Measurements from ENCODE around the gene NAA50. TPM values are rescaled to one million over a fixed set of nuclear protein-coding genes. Genes with fewer than 3 reads are reported as not detected.
A peak's percentile ranks its signal among the peaks of the same experiment; 100 is the strongest.

The NAA50 gene
- total RNA-seq (2014; rRNA removed; shearing (Covaris generic)), result 217 and 234 TPM in 2 replicates

GRCh38 chr3:113745756-113746547 lies at the start of gene NAA50:
NAA50 (minus strand) TSS chr3:113746249; CDS start chr3:113745949, 300 bp downstream.
- peak; percentile 79 for DNase-seq (ENCODE audit: low spot score)

- no peak for DNase-seq (ENCODE audit: low spot score)
These were observed 49.6 kb upstream of the NAA50 start for GRCh38 chr3:113795693-113796092.

- no peak for DNase-seq (ENCODE audit: low spot score)
These were observed 48.5 kb upstream of the NAA50 start for GRCh38 chr3:113794526-113794925.

- DNase-seq (ENCODE audit: low spot score), result no peak
These were observed 45.3 kb upstream of the NAA50 start for GRCh38 chr3:113791381-113791780.

GRCh38 chr3:113783980-113784379 lies 37.9 kb upstream of the NAA50 start:
- DNase-seq (ENCODE audit: low spot score), result peak; percentile 55

GRCh38 chr3:113783463-113783862 lies 37.4 kb upstream of the NAA50 start:
- peak; percentile 91 for DNase-seq (ENCODE audit: low spot score)

GRCh38 chr3:113776564-113776963 lies 30.5 kb upstream of the NAA50 start:
- DNase-seq (ENCODE audit: low spot score), result no peak

GRCh38 chr3:113775516-113775915 lies 29.5 kb upstream of the NAA50 start:
- no peak for DNase-seq (ENCODE audit: low spot score)

- no peak for DNase-seq (ENCODE audit: low spot score)
These were observed 27.3 kb upstream of the NAA50 start for GRCh38 chr3:113773381-113773780.

- no peak for DNase-seq (ENCODE audit: low spot score)
These were observed 25.9 kb upstream of the NAA50 start for GRCh38 chr3:113771993-113772392.

- peak; percentile 46 for DNase-seq (ENCODE audit: low spot score)
These were observed 23.5 kb upstream of the NAA50 start for GRCh38 chr3:113769551-113769950.

- no peak for DNase-seq (ENCODE audit: low spot score)
These were observed 18.6 kb upstream of the NAA50 start for GRCh38 chr3:113764698-113765097.

GRCh38 chr3:113758389-113759024 lies 12.5 kb upstream of the NAA50 start:
- DNase-seq (ENCODE audit: low spot score), result peak; percentile 76

- no peak for DNase-seq (ENCODE audit: low spot score)
These were observed 8.6 kb upstream of the NAA50 start for GRCh38 chr3:113754494-113755159.

- DNase-seq (ENCODE audit: low spot score), result no peak
These were observed 7.4 kb upstream of the NAA50 start for GRCh38 chr3:113753376-113753985.

GRCh38 chr3:113751141-113751540 lies 5.1 kb upstream of the NAA50 start:
- DNase-seq (ENCODE audit: low spot score), result no peak

- DNase-seq (ENCODE audit: low spot score), result peak; percentile 13
These were observed 1.4 kb upstream of the NAA50 start for GRCh38 chr3:113747283-113748046.

GRCh38 chr3:113746548-113747282 lies 666 bp upstream of the NAA50 start, which contains the start of gene ATP6V1A:
ATP6V1A (plus strand) TSS chr3:113747035; CDS start chr3:113778754, 31,719 bp downstream.
- peak; percentile 94 for DNase-seq (ENCODE audit: low spot score)

GRCh38 chr3:113744941-113745755 lies 901 bp downstream of the NAA50 start:
- DNase-seq (ENCODE audit: low spot score), result peak; percentile 95
